ENCODE data around the gene KCNQ1OT1.

KCNQ1OT1 gene

GRCh38 chr11:2576111-2576510, 123.7 kb downstream of the KCNQ1OT1 start:
- TF ChIP-seq CTCF (IDR thresholded peaks at IDR 0.05; ENCODE audit: control insufficient read depth, insufficient read depth, low read depth, low read length, missing control alignments): no peak
- H3K4me3 ChIP-seq (ENCODE audit: control insufficient read depth, low read depth, low read length): no peak overlapping the region

GRCh38 chr11:2575591-2576051, 124.2 kb downstream of the KCNQ1OT1 start:
- TF ChIP-seq CTCF (IDR thresholded peaks at IDR 0.05; ENCODE audit: control insufficient read depth, insufficient read depth, low read depth, low read length, missing control alignments): no peak
- no peak overlapping the region for H3K4me3 ChIP-seq (ENCODE audit: control insufficient read depth, low read depth, low read length)
- DNase-seq (ENCODE audit: low read depth): no peak

More at GRCh38 chr11:2576111-2576510, 123.7 kb downstream of the KCNQ1OT1 start:
- no peak for DNase-seq (ENCODE audit: low read depth)

DNA sequence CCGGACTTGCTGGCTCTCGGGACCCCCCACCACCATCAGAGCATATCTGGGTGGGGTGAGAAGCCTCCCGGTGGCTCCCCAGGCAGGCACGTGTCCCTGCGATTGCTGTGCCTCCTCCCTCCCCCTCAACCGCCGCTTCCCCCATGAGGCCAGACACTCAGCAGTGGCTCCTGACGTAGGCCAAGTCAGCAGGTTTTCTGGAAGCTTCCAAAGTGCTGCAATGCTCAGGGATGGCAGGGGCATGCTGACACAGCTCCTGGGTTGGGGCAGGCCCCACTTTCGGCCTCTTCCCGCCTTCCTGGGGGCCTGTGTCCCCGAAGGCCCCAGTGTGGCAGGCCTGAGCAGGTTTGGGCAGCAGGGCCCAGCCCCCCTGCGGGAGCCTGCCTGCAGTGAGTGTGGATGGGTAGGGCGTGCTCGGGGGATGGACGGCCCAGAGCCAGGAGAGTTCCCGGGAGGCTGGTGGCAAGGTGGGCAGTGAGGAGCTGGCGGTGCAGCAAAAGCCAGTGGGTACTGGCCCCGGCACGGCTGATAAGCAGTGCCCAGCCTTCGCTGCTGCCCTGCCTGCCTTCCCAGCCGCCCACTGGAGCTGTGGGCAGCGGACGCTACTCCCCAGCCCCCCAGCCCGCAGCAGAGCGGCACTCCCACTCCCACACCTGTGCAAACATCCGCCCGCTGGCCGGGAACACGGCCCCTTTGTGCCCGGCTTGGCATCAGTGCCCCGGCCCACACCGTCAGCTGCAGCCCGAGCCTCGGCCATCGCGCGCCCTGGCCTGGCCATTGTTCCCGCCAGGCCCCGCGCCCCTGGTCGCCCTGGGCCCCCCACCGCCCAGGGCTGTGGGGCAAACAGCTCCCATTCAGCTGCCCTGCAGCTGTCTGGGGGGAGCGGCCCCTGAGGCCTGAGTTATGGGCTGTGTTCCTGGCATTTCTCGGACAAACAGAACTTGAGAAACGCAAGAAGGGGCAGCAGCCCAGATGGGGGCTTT, 125.0 kb downstream of the KCNQ1OT1 start:
- no peak overlapping the region for H3K4me3 ChIP-seq (ENCODE audit: control insufficient read depth, low read depth, low read length)
- TF ChIP-seq CTCF (IDR thresholded peaks at IDR 0.05; ENCODE audit: control insufficient read depth, insufficient read depth, low read depth, low read length, missing control alignments): no peak
- DNase-seq (ENCODE audit: low read depth): no peak

- DNase-seq (ENCODE audit: low read depth): no peak
- TF ChIP-seq CTCF (IDR thresholded peaks at IDR 0.05; ENCODE audit: control insufficient read depth, insufficient read depth, low read depth, low read length, missing control alignments): no peak
- no peak overlapping the region for H3K4me3 ChIP-seq (ENCODE audit: control insufficient read depth, low read depth, low read length)
Measured at GRCh38 chr11:2574043-2574552, 125.7 kb downstream of the KCNQ1OT1 start.

DNA sequence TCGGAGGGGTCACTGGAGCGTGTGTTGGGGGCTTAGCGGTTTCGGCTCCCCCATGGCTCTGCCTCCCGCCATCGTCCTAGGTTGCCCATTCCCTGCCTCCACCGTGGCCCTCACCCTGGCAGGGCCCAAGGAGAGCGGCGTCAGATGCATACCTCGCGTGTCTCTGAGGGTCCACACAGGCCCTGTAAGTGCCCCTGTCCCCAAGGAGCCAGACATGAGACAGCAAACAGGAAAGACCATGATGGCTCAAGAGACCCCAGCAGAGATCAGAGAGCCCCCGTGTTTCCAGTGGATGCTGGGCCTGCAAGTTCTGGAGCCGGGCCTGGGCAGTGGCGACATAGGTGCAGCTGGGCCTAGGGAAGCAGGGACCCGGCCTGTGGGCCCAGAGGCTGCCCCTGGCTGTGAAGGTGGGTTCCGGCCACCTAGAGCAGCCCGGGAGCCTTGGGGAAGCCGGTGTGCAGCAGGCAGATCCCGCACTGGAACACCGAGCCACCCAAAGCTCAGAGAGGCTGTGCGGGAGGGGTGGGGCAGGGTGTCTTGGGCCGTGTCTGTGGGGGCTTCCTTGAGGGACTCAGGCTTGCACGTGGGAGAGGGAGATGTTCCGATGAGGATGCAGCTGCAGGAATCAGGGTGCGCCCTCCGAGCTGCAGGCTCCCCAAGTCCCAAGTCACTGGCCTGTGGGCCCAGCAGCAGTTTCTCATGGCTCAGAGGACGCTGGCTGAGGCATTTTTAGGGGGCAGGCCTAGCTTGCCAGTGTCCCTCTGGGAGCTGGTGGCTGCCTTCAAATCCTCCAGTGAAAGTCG, 126.4 kb downstream of the KCNQ1OT1 start:
- H3K4me3 ChIP-seq (ENCODE audit: control insufficient read depth, low read depth, low read length): no peak overlapping the region
- DNase-seq (ENCODE audit: low read depth): no peak
- TF ChIP-seq CTCF (IDR thresholded peaks at IDR 0.05; ENCODE audit: control insufficient read depth, insufficient read depth, low read depth, low read length, missing control alignments): no peak

DNA sequence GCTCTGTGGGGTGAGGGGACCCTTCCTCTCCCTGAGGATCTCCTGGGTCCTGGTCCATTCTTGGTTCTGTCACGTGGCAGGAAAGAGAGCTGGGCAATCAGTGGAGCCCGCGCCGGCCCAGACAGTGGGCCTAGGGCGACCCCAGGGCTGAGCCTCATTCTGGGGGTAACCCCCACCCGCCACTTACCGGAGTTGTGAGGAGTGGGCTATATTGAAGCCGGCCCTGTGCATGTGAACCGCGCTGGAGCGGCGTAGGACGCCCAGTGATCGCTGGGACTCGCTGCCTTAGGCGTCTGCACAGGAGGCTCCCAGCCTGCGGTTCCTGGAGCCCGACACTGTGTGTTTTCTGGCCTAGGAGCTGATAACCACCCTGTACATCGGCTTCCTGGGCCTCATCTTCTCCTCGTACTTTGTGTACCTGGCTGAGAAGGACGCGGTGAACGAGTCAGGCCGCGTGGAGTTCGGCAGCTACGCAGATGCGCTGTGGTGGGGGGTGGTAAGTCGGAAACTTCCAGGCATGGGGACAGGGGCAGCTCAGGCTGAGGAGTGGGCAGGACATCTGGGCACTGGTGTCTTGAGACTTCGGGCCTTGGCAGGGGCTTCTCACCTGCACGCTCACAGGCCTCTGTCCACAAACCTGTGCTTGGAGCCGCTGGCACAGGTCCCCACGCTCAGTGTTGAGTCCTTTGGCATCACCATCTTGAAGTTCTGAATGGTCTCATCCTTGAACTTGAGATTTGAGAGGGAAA, 127.1 kb downstream of the KCNQ1OT1 start:
- TF ChIP-seq CTCF (IDR thresholded peaks at IDR 0.05; ENCODE audit: control insufficient read depth, insufficient read depth, low read depth, low read length, missing control alignments): no peak
- DNase-seq (ENCODE audit: low read depth): no peak
- no peak overlapping the region for H3K4me3 ChIP-seq (ENCODE audit: control insufficient read depth, low read depth, low read length)

Data from AG09309 (cell line).